Liver (tissue), 9 donors: ENCODE data around the gene FIG4. TPM values are rescaled to one million over a fixed set of nuclear protein-coding genes. Genes with fewer than 3 reads are reported as not detected.

ENCODE experiments used
- DNase-seq: peaks from one replicate; pipeline ENCODE4 v3.0.0-alpha.2; 2017; ENCODE audit warnings: low spot score
- H3K27ac ChIP-seq, 2 donors: one replicate each; pipeline ENCODE4 v1.7.0; 2013; ENCODE audit warnings: inconsistent platforms in 2 of 2, low read length in 2 of 2, control low read depth in 1 of 2, low read depth in 1 of 2, mild to moderate bottlenecking in 1 of 2
- H3K27me3 ChIP-seq, 4 donors: one replicate each; pipeline versions ENCODE4 v1.6.1 to v1.7.0; 2013; ENCODE audit warnings: low read length in 3 of 4, inconsistent platforms in 1 of 4, mild to moderate bottlenecking in 1 of 4, moderate library complexity in 1 of 4; ENCODE audit not compliant: control insufficient read depth in 4 of 4, insufficient read depth in 4 of 4
- H3K36me3 ChIP-seq, 4 donors: one replicate each; pipeline versions ENCODE4 v1.6.1 to v1.7.0; 2013; ENCODE audit warnings: low read length in 3 of 4, mild to moderate bottlenecking in 3 of 4, low read depth in 1 of 4, moderate library complexity in 1 of 4; ENCODE audit not compliant: control insufficient read depth in 4 of 4, insufficient read depth in 3 of 4
- H3K4me1 ChIP-seq, 4 donors: one replicate each; pipeline versions ENCODE4 v1.6.1 to v1.7.0; 2013; ENCODE audit warnings: low read length in 3 of 4, mild to moderate bottlenecking in 3 of 4, moderate library complexity in 1 of 4; ENCODE audit not compliant: control insufficient read depth in 4 of 4, insufficient read depth in 4 of 4
- H3K4me3 ChIP-seq, 3 donors: one replicate each; pipeline versions ENCODE4 v1.6.1 to v1.7.0; 2013; ENCODE audit warnings: low read length in 3 of 3, control low read depth in 1 of 3, low read depth in 1 of 3, mild to moderate bottlenecking in 1 of 3
- H3K9ac ChIP-seq, 2 donors: one replicate each; pipeline ENCODE4 v1.7.0; 2013; ENCODE audit warnings: low read length in 2 of 2, mild to moderate bottlenecking in 2 of 2, moderate library complexity in 2 of 2, control low read depth in 1 of 2, low read depth in 1 of 2
- H3K9me3 ChIP-seq, 4 donors: one replicate each; pipeline versions ENCODE4 v1.6.1 to v1.7.0; 2013; ENCODE audit warnings: low read length in 3 of 4; ENCODE audit not compliant: control insufficient read depth in 4 of 4
- EGR1 ChIP-seq, 2 donors: IDR thresholded peaks; 2 replicates each; pipeline ENCODE4 v1.6.1; 2016 to 2018; ENCODE audit warnings: antibody characterized with exemption in 2 of 2, low read depth in 2 of 2
- FOXA1 ChIP-seq: IDR thresholded peaks from 2 replicates; pipeline ENCODE4 v1.6.1; 2016; ENCODE audit warnings: antibody characterized with exemption
- FOXA2 ChIP-seq: IDR thresholded peaks from 2 replicates; pipeline ENCODE4 v1.6.1; 2016; ENCODE audit warnings: antibody characterized with exemption
- GABPA ChIP-seq, 2 donors: IDR thresholded peaks in 1 of 2; conservative IDR thresholded peaks in 1 of 2; 2 replicates each; pipeline ENCODE4 v1.6.1; 2016; ENCODE audit warnings: antibody characterized with exemption in 2 of 2, mild to moderate bottlenecking in 1 of 2, moderate library complexity in 1 of 2
- HNF4A ChIP-seq, 2 donors: conservative IDR thresholded peaks; 2 replicates each; pipeline ENCODE4 v1.6.1; 2016; ENCODE audit warnings: antibody characterized with exemption in 2 of 2, mild to moderate bottlenecking in 2 of 2
- HNF4G ChIP-seq: IDR thresholded peaks from 2 replicates; pipeline ENCODE4 v1.6.1; 2016; ENCODE audit warnings: antibody characterized with exemption
- JUND ChIP-seq, 2 donors: IDR thresholded peaks; 2 replicates each; pipeline ENCODE4 v1.6.1; 2016; ENCODE audit warnings: antibody characterized with exemption in 2 of 2
- NR2F2 ChIP-seq: IDR thresholded peaks from 2 replicates; pipeline ENCODE4 v1.6.1; 2016; ENCODE audit warnings: antibody characterized with exemption
- RAD21 ChIP-seq, 2 donors: IDR thresholded peaks; 2 replicates each; pipeline ENCODE4 v1.6.1; 2016; ENCODE audit warnings: antibody characterized with exemption in 2 of 2, mild to moderate bottlenecking in 2 of 2
- RXRA ChIP-seq, 2 donors: IDR thresholded peaks; 2 replicates each; pipeline ENCODE4 v1.6.1; 2017 to 2018; ENCODE audit warnings: antibody characterized with exemption in 2 of 2, mild to moderate bottlenecking in 1 of 2
- SP1 ChIP-seq: IDR thresholded peaks from 2 replicates; pipeline ENCODE4 v1.6.1; 2018; ENCODE audit warnings: antibody characterized with exemption, mild to moderate bottlenecking
- TAF1 ChIP-seq: conservative IDR thresholded peaks from 2 replicates; pipeline ENCODE4 v1.6.1; 2016; ENCODE audit warnings: antibody characterized with exemption, mild to moderate bottlenecking
- YY1 ChIP-seq: IDR thresholded peaks from 2 replicates; pipeline ENCODE4 v1.6.1; 2016; ENCODE audit warnings: antibody characterized with exemption, mild to moderate bottlenecking
- WGBS: extraction: QIAGEN DNeasy Blood & Tissue Kit; methylation state at CpG from one replicate; pipeline ENCODE4 v1.1.7; 2013; 5-methylcytosine and 5-hydroxymethylcytosine counted together
- polyA plus RNA-seq, 2 donors: library from polyadenylated mRNA; stranded (reverse) in 1 of 2; unstranded in 1 of 2; fragments of 200-250 nt in 1 of 2; fragments of >200 nt in 1 of 2; fragmentation: Nextera tagmentation in 1 of 2; extraction: Ambion mirVana in 1 of 2; gene quantifications; one replicate each; pipeline versions ENCODE4 v1.2.1 to v1.2.3, GENCODE V29; 2013 to 2015
- total RNA-seq, 2 donors: library from RNA; depleted of rRNA; stranded (reverse); fragments of >200 nt; gene quantifications; one replicate each; pipeline ENCODE4 v1.2.3, GENCODE V29; 2014
- TF ChIP-seq, protein P1 (sequence below): IDR thresholded peaks from 2 replicates; pipeline ENCODE4 v1.6.1; 2016; ENCODE audit warnings: antibody characterized with exemption, mild to moderate bottlenecking
- TF ChIP-seq, protein P2 (sequence below): IDR thresholded peaks from 2 replicates; pipeline ENCODE4 v1.6.1; 2016; ENCODE audit warnings: antibody characterized with exemption
- TF ChIP-seq, protein P3 (sequence below): IDR thresholded peaks from 2 replicates; pipeline ENCODE4 v1.6.1; 2016; ENCODE audit warnings: antibody characterized with exemption
- TF ChIP-seq, protein P4 (sequence below): fragments of 150-350 bp; IDR thresholded peaks from 2 replicates; pipeline ENCODE4 v1.5.1; 2017; ENCODE audit warnings: improper control_type of control experiment, low read depth, low read length; ENCODE audit not compliant: missing input control
- TF ChIP-seq, protein P5 (sequence below): IDR thresholded peaks from 2 replicates; pipeline ENCODE4 v1.6.1; 2016; ENCODE audit warnings: antibody characterized with exemption
- donor health status: healthy.
- donor health status: healthy.
- donor health status: healthy.
- donor health status: healthy.
- donor health status: healthy.

Gene FIG4
- total and polyA plus RNA-seq, 4 donors: 3.4 to 8.7 (median 4.6) TPM

DNA sequence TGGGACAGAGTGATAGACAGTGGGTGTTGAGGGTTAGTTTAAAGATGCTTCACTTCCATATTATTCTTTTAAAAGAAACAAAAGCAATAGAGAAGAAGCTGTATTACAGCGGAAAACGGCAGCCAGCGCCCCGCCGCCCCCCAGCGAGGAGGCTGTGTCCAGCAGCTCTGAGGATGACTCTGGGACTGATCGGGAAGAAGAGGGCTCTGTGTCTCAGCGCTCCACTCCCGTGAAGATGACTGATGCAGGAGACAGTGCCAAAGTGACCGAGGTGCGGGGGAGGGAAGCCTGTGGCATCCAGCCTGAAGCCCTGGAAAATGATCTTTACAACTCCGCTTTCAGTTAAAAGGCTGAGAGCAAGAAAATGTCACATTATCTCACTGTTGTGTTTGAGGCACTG, 100.2 kb downstream of the FIG4 start:
- no peak overlapping the region for H3K9ac ChIP-seq
- WGBS: 93% methylated on average over 12 of the region's 12 CpGs
- no peak for TF ChIP-seq NR2F2
- TF ChIP-seq, protein P1, sequence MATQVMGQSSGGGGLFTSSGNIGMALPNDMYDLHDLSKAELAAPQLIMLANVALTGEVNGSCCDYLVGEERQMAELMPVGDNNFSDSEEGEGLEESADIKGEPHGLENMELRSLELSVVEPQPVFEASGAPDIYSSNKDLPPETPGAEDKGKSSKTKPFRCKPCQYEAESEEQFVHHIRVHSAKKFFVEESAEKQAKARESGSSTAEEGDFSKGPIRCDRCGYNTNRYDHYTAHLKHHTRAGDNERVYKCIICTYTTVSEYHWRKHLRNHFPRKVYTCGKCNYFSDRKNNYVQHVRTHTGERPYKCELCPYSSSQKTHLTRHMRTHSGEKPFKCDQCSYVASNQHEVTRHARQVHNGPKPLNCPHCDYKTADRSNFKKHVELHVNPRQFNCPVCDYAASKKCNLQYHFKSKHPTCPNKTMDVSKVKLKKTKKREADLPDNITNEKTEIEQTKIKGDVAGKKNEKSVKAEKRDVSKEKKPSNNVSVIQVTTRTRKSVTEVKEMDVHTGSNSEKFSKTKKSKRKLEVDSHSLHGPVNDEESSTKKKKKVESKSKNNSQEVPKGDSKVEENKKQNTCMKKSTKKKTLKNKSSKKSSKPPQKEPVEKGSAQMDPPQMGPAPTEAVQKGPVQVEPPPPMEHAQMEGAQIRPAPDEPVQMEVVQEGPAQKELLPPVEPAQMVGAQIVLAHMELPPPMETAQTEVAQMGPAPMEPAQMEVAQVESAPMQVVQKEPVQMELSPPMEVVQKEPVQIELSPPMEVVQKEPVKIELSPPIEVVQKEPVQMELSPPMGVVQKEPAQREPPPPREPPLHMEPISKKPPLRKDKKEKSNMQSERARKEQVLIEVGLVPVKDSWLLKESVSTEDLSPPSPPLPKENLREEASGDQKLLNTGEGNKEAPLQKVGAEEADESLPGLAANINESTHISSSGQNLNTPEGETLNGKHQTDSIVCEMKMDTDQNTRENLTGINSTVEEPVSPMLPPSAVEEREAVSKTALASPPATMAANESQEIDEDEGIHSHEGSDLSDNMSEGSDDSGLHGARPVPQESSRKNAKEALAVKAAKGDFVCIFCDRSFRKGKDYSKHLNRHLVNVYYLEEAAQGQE: no peak
- TF ChIP-seq YY1: no peak
- TF ChIP-seq, protein P2, sequence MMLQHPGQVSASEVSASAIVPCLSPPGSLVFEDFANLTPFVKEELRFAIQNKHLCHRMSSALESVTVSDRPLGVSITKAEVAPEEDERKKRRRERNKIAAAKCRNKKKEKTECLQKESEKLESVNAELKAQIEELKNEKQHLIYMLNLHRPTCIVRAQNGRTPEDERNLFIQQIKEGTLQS: no peak
- TF ChIP-seq SP1: no peak
- TF ChIP-seq, protein P3, sequence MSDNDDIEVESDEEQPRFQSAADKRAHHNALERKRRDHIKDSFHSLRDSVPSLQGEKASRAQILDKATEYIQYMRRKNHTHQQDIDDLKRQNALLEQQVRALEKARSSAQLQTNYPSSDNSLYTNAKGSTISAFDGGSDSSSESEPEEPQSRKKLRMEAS: no peak
- no peak for TF ChIP-seq RXRA (IDR thresholded peaks at IDR 0.05)
- no peak for TF ChIP-seq HNF4A (conservative IDR thresholded peaks at IDR 0.05)
- TF ChIP-seq HNF4G: no peak
- TF ChIP-seq, protein P4, sequence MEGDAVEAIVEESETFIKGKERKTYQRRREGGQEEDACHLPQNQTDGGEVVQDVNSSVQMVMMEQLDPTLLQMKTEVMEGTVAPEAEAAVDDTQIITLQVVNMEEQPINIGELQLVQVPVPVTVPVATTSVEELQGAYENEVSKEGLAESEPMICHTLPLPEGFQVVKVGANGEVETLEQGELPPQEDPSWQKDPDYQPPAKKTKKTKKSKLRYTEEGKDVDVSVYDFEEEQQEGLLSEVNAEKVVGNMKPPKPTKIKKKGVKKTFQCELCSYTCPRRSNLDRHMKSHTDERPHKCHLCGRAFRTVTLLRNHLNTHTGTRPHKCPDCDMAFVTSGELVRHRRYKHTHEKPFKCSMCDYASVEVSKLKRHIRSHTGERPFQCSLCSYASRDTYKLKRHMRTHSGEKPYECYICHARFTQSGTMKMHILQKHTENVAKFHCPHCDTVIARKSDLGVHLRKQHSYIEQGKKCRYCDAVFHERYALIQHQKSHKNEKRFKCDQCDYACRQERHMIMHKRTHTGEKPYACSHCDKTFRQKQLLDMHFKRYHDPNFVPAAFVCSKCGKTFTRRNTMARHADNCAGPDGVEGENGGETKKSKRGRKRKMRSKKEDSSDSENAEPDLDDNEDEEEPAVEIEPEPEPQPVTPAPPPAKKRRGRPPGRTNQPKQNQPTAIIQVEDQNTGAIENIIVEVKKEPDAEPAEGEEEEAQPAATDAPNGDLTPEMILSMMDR: no peak
- TF ChIP-seq RAD21 (IDR thresholded peaks at IDR 0.05): no peak
- TF ChIP-seq GABPA (IDR thresholded peaks at IDR 0.05 in 1 of 2, conservative IDR thresholded peaks at IDR 0.05 in 1 of 2): no peak
- TF ChIP-seq TAF1: no peak
- no peak for TF ChIP-seq EGR1 (IDR thresholded peaks at IDR 0.05; ENCODE audit: low read depth in 2 of 2)
- TF ChIP-seq, protein P5, sequence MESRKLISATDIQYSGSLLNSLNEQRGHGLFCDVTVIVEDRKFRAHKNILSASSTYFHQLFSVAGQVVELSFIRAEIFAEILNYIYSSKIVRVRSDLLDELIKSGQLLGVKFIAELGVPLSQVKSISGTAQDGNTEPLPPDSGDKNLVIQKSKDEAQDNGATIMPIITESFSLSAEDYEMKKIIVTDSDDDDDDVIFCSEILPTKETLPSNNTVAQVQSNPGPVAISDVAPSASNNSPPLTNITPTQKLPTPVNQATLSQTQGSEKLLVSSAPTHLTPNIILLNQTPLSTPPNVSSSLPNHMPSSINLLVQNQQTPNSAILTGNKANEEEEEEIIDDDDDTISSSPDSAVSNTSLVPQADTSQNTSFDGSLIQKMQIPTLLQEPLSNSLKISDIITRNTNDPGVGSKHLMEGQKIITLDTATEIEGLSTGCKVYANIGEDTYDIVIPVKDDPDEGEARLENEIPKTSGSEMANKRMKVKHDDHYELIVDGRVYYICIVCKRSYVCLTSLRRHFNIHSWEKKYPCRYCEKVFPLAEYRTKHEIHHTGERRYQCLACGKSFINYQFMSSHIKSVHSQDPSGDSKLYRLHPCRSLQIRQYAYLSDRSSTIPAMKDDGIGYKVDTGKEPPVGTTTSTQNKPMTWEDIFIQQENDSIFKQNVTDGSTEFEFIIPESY: no peak
- no peak for TF ChIP-seq FOXA1
- no peak for TF ChIP-seq JUND (IDR thresholded peaks at IDR 0.05)
- TF ChIP-seq FOXA2: no peak

More for the DNA sequence above, 100.2 kb downstream of the FIG4 start:
- H3K9me3 ChIP-seq: no peaks in the 10 kb centered on the region
- H3K27me3 ChIP-seq: no peaks in the 10 kb centered on the region
- no peaks in the 10 kb centered on the region for H3K4me1 ChIP-seq
- no peak overlapping the region for H3K4me3 ChIP-seq
- no peak for DNase-seq
- H3K27ac ChIP-seq: no peak overlapping the region
- H3K36me3 ChIP-seq: peaks cover 0 to 13% (median 3%) of the 10 kb centered on the region in 4 donors
